Neural cell (in vitro differentiated cells): ENCODE measurements around the gene NES. TPM values are rescaled to one million over a fixed set of nuclear protein-coding genes. Genes with fewer than 3 reads are reported as not detected.

ENCODE experiments used
- H2AFZ ChIP-seq: fragments of 200-600, 300-800 bp; sonication (generic), shearing (Covaris generic); 2 replicates; pipeline ENCODE4 v1.6.0; 2014; ENCODE audit warnings: low read depth, mild to moderate bottlenecking, antibody characterized with exemption, low read length, moderate library complexity
- H3F3A ChIP-seq: fragments of 200-600 bp; shearing (Covaris generic); 2 replicates; pipeline ENCODE4 v1.6.1; 2016; ENCODE audit warnings: mild to moderate bottlenecking, moderate library complexity, mixed read lengths, antibody characterized with exemption, low read length; ENCODE audit not compliant: insufficient read depth, poor library complexity, severe bottlenecking
- H3K27ac ChIP-seq: fragments of 200-600, 300-800 bp; sonication (generic), shearing (Covaris generic); 2 replicates; pipeline ENCODE4 v1.5.1; 2014; ENCODE audit warnings: mild to moderate bottlenecking, low read length, moderate library complexity
- H3K27me3 ChIP-seq: fragments of 300-800, 200-600 bp; sonication (generic), shearing (Covaris generic); 2 replicates; pipeline ENCODE4 v1.6.0; 2014; ENCODE audit warnings: mild to moderate bottlenecking, low read depth, low read length, moderate library complexity; ENCODE audit not compliant: insufficient read depth
- H3K36me3 ChIP-seq: fragments of 300-800, 200-600 bp; sonication (generic), shearing (Covaris generic); 2 replicates; pipeline ENCODE4 v1.5.1; 2014; ENCODE audit warnings: mild to moderate bottlenecking, antibody characterized with exemption, low read length, moderate library complexity; ENCODE audit not compliant: insufficient read depth
- H3K4me2 ChIP-seq: fragments of 300-800, 200-600 bp; sonication (generic), shearing (Covaris generic); 2 replicates; pipeline ENCODE4 v1.6.0; 2014; ENCODE audit warnings: mild to moderate bottlenecking, low read length
- H3K4me3 ChIP-seq: fragments of 300-800, 200-600 bp; sonication (generic), shearing (Covaris generic); 2 replicates; pipeline ENCODE4 v1.5.1; 2014; ENCODE audit warnings: mild to moderate bottlenecking, low read length, moderate library complexity
- H3K79me2 ChIP-seq: fragments of 200-600 bp; shearing (Covaris generic); replicated peaks from 2 replicates; pipeline ENCODE4 v1.6.0; 2014; ENCODE audit warnings: mild to moderate bottlenecking, low read length, moderate library complexity; ENCODE audit not compliant: insufficient read depth
- H3K9ac ChIP-seq: fragments of 300-800, 200-600 bp; sonication (generic), shearing (Covaris generic); 2 replicates; pipeline ENCODE4 v1.6.1; 2016; ENCODE audit warnings: mild to moderate bottlenecking, low read length, mixed read lengths
- H3K9me2 ChIP-seq: fragments of 200-600 bp; shearing (Covaris generic); 2 replicates; pipeline ENCODE4 v1.6.1; 2016; ENCODE audit warnings: mild to moderate bottlenecking, low read length, mixed read lengths; ENCODE audit not compliant: insufficient read depth
- H3K9me3 ChIP-seq: fragments of 200-600, 300-800 bp; sonication (generic), shearing (Covaris generic); 2 replicates; pipeline ENCODE4 v1.6.1; 2016; ENCODE audit warnings: mild to moderate bottlenecking, mixed run types, low read length, moderate library complexity, mixed read lengths
- H4K20me1 ChIP-seq: fragments of 200-600 bp; shearing (Covaris generic); 2 replicates; pipeline ENCODE4 v1.6.1; 2016; ENCODE audit warnings: mild to moderate bottlenecking, mixed run types; ENCODE audit not compliant: insufficient read depth
- CTCF ChIP-seq: fragments of 450-650 bp; IDR thresholded peaks from 2 replicates; pipeline ENCODE4 v1.5.1; 2014; ENCODE audit warnings: antibody characterized with exemption, mild to moderate bottlenecking, moderate library complexity; ENCODE audit not compliant: poor library complexity, severe bottlenecking
- EP300 ChIP-seq: fragments of 450-650 bp; conservative IDR thresholded peaks from 2 replicates; pipeline ENCODE4 v1.6.1; 2014; ENCODE audit warnings: antibody characterized with exemption, mild to moderate bottlenecking, moderate library complexity; ENCODE audit not compliant: poor library complexity, severe bottlenecking
- EZH2 ChIP-seq: fragments of 200-600, 300-800 bp; shearing (Covaris generic), sonication (generic); IDR thresholded peaks from 2 replicates; pipeline ENCODE4 v1.6.1; 2014; ENCODE audit warnings: antibody characterized with exemption, low read length, borderline replicate concordance, mild to moderate bottlenecking; ENCODE audit not compliant: insufficient read depth, poor library complexity, severe bottlenecking
- MXI1 ChIP-seq: fragments of 450-650 bp; conservative IDR thresholded peaks from 2 replicates; pipeline ENCODE4 v1.6.1; 2014; ENCODE audit warnings: antibody characterized with exemption, mild to moderate bottlenecking; ENCODE audit not compliant: poor library complexity, severe bottlenecking
- POLR2AphosphoS5 ChIP-seq: IDR thresholded peaks from 2 replicates; pipeline ENCODE4 v1.6.1; 2012
- RAD21 ChIP-seq: fragments of 450-650 bp; conservative IDR thresholded peaks from 2 replicates; pipeline ENCODE4 v1.6.1; 2014; ENCODE audit warnings: antibody characterized with exemption, mild to moderate bottlenecking, moderate library complexity
- REST ChIP-seq: IDR thresholded peaks from 2 replicates; pipeline ENCODE4 v1.6.1; 2012; ENCODE audit warnings: borderline replicate concordance
- SMC3 ChIP-seq: fragments of 450-650 bp; conservative IDR thresholded peaks from 2 replicates; pipeline ENCODE4 v1.6.1; 2014; ENCODE audit warnings: antibody characterized with exemption, mild to moderate bottlenecking, moderate library complexity; ENCODE audit not compliant: poor library complexity
- TAF1 ChIP-seq: IDR thresholded peaks from 2 replicates; pipeline ENCODE4 v1.6.1; 2012; ENCODE audit warnings: low read depth
- polyA plus RNA-seq: library from polyadenylated mRNA; depleted of rRNA; stranded (reverse); fragments of >200 nt; gene quantifications from 2 replicates; pipeline ENCODE4 v1.2.3, GENCODE V29; 2014

NES gene
- polyA plus RNA-seq, 1 donor from 2014 or later: 9.9 TPM

GRCh38 chr1:156644640-156645039 lies 32.6 kb downstream of the NES start:
- Histone ChIP-seq H3K9me2 (no peaks in the 10 kb centered on the region), H3K4me3 (no peak overlapping the region), H3K79me2 (no peaks in the 10 kb centered on the region), H3K27ac (no peak overlapping the region), H3K27me3 (peaks cover 52% of the 10 kb centered on the region), H3K9ac (no peak overlapping the region), H3K36me3 (no peaks in the 10 kb centered on the region), H3F3A (no peaks in the 10 kb centered on the region), H2AFZ (no peak overlapping the region), H3K9me3 (no peaks in the 10 kb centered on the region), H4K20me1 (no peaks in the 10 kb centered on the region), H3K4me2 (no peak overlapping the region)
- TF ChIP-seq TAF1 (no peak), CTCF (no peak), RAD21 (no peak), MXI1 (no peak), POLR2AphosphoS5 (no peak)

GRCh38 chr1:156644146-156644545 lies 33.1 kb downstream of the NES start:
- H3K79me2 ChIP-seq: no peaks in the 10 kb centered on the region
- H3K4me3 ChIP-seq: no peak overlapping the region
- TF ChIP-seq POLR2AphosphoS5 (no peak), SMC3 (no peak), RAD21 (no peak), CTCF (no peak), EZH2 (no peak), EP300 (no peak), REST (no peak), MXI1 (no peak), TAF1 (no peak)
- no peaks in the 10 kb centered on the region for H3F3A ChIP-seq
- H3K36me3 ChIP-seq: no peaks in the 10 kb centered on the region
- H4K20me1 ChIP-seq: no peaks in the 10 kb centered on the region
- H3K9me3 ChIP-seq: no peaks in the 10 kb centered on the region
- peaks cover 52% of the 10 kb centered on the region for H3K27me3 ChIP-seq
- H3K4me2 ChIP-seq: no peak overlapping the region
- no peak overlapping the region for H2AFZ ChIP-seq
- H3K27ac ChIP-seq: no peak overlapping the region
- H3K9ac ChIP-seq: no peak overlapping the region
- no peaks in the 10 kb centered on the region for H3K9me2 ChIP-seq
